GM12878 (cell line): ENCODE results near the gene OR1N1. TPM values are rescaled to one million over a fixed set of nuclear protein-coding genes. Genes with fewer than 3 reads are reported as not detected.
"Not testable (repeated sequence)": the region's sequence is repeated elsewhere in the genome, so short reads cannot be mapped to it uniquely, and the experiment has no call there.

Source experiments
- ATAC-seq: fragments of 200-7000 bp; cut with Tn5 transposase; 3 replicates; pipeline ENCODE4 v1.9.1; 2020; ENCODE audit warnings: mild to moderate bottlenecking, moderate library complexity
- BruUV-seq: library from RNA; stranded (reverse); fragments of 400-500 nt; replicated peaks from 2 replicates; lab custom pipeline; 2021; lab: Mats Ljungman, UMichigan
- CTCF ChIA-PET: fragments of 300-600 bp; sonication (Branson Sonifier 250); formaldehyde crosslinking; extraction: SDS; loops from one replicate; lab custom pipeline; 2021; ENCODE audit warnings: inconsistent platforms; lab: Yijun Ruan, JAX
- POLR2A ChIA-PET: fragments of 350-600 bp; formaldehyde crosslinking; extraction: SDS; loops from one replicate; lab custom pipeline; 2021; ENCODE audit warnings: inconsistent platforms; lab: Charles Lee
- RAD21 ChIA-PET: fragments of 300-600 bp; sonication (Branson Sonifier 250); formaldehyde crosslinking; loops from one replicate; lab custom pipeline; 2023; ENCODE audit warnings: antibody characterized with exemption; ENCODE audit not compliant: unreplicated experiment; lab: Charles Lee
- SMC1A ChIA-PET: fragments of 300-600 bp; sonication (Branson Sonifier 250); formaldehyde crosslinking; loops from one replicate; lab custom pipeline; 2023; ENCODE audit not compliant: unreplicated experiment, uncharacterized antibody; lab: Charles Lee
- DNase-seq: peaks from one replicate; pipeline ENCODE4 v3.0.0-alpha.2; 2011; ENCODE audit warnings: low read depth, low spot score
- FAIRE-seq: peaks from 3 replicates; lab custom pipeline; 2011; peaks lifted over from hg19 to GRCh38; lab: Jason Lieb, UNC
- H2AFZ ChIP-seq: 2 replicates; pipeline ENCODE4 v1.6.0; 2011; ENCODE audit warnings: low read depth, low read length, control low read depth; ENCODE audit not compliant: control insufficient read depth
- H3K27ac ChIP-seq: 2 replicates; pipeline ENCODE4 v1.5.1; 2011; ENCODE audit warnings: control low read depth; ENCODE audit not compliant: control insufficient read depth, insufficient read depth
- H3K27me3 ChIP-seq, 2 experiments: replicated peaks in 1 of 2; 2 replicates each; pipeline versions ENCODE4 v1.6.0 to v1.6.1; 2011; ENCODE audit warnings: low read length in 1 of 2; ENCODE audit not compliant: control insufficient read depth in 2 of 2, insufficient read depth in 2 of 2
- H3K36me3 ChIP-seq, 2 experiments: 2 replicates each; pipeline ENCODE4 v1.5.1; 2011; ENCODE audit warnings: low read length in 1 of 2; ENCODE audit not compliant: control insufficient read depth in 2 of 2, insufficient read depth in 2 of 2
- H3K4me1 ChIP-seq: 2 replicates; pipeline ENCODE4 v1.6.1; 2011; ENCODE audit warnings: mild to moderate bottlenecking, low read length, moderate library complexity, mixed read lengths; ENCODE audit not compliant: control insufficient read depth, insufficient read depth
- H3K4me2 ChIP-seq: 2 replicates; pipeline ENCODE4 v1.6.0; 2011; ENCODE audit warnings: control low read depth; ENCODE audit not compliant: control insufficient read depth, insufficient read depth
- H3K4me3 ChIP-seq: fragments of 200-600 bp; sonication (generic); 2 replicates; pipeline ENCODE4 v1.5.1; 2016
- H3K79me2 ChIP-seq: 2 replicates; pipeline ENCODE4 v1.6.0; 2011; ENCODE audit warnings: low read length; ENCODE audit not compliant: control insufficient read depth, insufficient read depth
- H3K9ac ChIP-seq: 2 replicates; pipeline ENCODE4 v1.8.0; 2011; ENCODE audit warnings: low read length, control low read depth, mixed read lengths; ENCODE audit not compliant: control insufficient read depth, insufficient read depth
- H3K9me3 ChIP-seq: replicated peaks from 3 replicates; pipeline ENCODE4 v1.5.1; 2011; ENCODE audit warnings: mild to moderate bottlenecking, low read length; ENCODE audit not compliant: control insufficient read depth, insufficient read depth
- H4K20me1 ChIP-seq: 2 replicates; pipeline ENCODE4 v1.6.0; 2011; ENCODE audit not compliant: control insufficient read depth, insufficient read depth
- BMI1 ChIP-seq: fragments of 450-650 bp; IDR thresholded peaks from 2 replicates; pipeline ENCODE4 v1.6.1; 2016; ENCODE audit warnings: mild to moderate bottlenecking, moderate library complexity, borderline replicate concordance
- WGBS: methylation state at CpG from one replicate; pipeline ENCODE4 v1.1.6; 2016; ENCODE audit warnings: low lambda C conversion rate; ENCODE audit not compliant: insufficient replicate concordance, insufficient coverage; ENCODE audit errors: missing lambda C conversion rate; 5-methylcytosine and 5-hydroxymethylcytosine counted together
- in situ Hi-C: fragments of 300-500 bp; cut with MboI; formaldehyde crosslinking; loops from 9 replicates; pipeline ENCODE4 v1.14.3; 2018; ENCODE audit warnings: mixed read lengths
- intact Hi-C: fragments of 100-400 bp; cut with micrococcal nuclease; formaldehyde crosslinking; loops from one replicate; pipeline ENCODE4 v1.14.2; 2022; ENCODE audit not compliant: unreplicated experiment
- polyA plus RNA-seq, 11 experiments: library from polyadenylated mRNA; depleted of rRNA in 4 of 11; unstranded in 6 of 11; stranded (reverse) in 5 of 11; fragments of >200 nt; fragmentation: Nextera tagmentation in 4 of 11; fragmentation: Illumina TruSeq in 1 of 11; extraction: Ambion mirVana in 4 of 11; extraction: Trizol in 1 of 11; gene quantifications; 1 replicate in 1 of 11; 2 replicates in 10 of 11; pipeline versions ENCODE4 v1.2.1 to v1.2.3, GENCODE V29; 2011 to 2016; ENCODE audit warnings: inconsistent platforms in 2 of 11, missing spikeins in 2 of 11, low read depth in 1 of 11
- total RNA-seq, 4 experiments: library from RNA; depleted of rRNA in 3 of 4; stranded (reverse); fragments of >200 nt in 3 of 4; fragmentation: Illumina TruSeq in 1 of 4; extraction: Trizol in 1 of 4; gene quantifications; 2 replicates each; pipeline versions ENCODE4 v1.2.1 to v1.2.3, GENCODE V29; 2013 to 2021
- TF ChIP-seq, protein P1 (sequence below): fragments of 450-650 bp; IDR thresholded peaks from 2 replicates; pipeline ENCODE4 v1.6.1; 2018; ENCODE audit warnings: borderline replicate concordance, mild to moderate bottlenecking; ENCODE audit not compliant: partially characterized antibody

The OR1N1 gene
- total and polyA plus RNA-seq, 10 of the 15 experiments (the other 5 are each of a cell fraction or from before 2014, with no cell fraction given), result not detected

- H3K27me3 ChIP-seq, result no peaks in the 10 kb centered on the region
- DNase-seq (no peak), ATAC-seq (no peak), FAIRE-seq (no peak)
- no peak overlapping the region for H2AFZ ChIP-seq
- ChIA-PET CTCF (no interaction called here), POLR2A (no interaction called here), RAD21 (no interaction called here), SMC1A (no interaction called here)
- no peaks in the 10 kb centered on the region for H3K79me2 ChIP-seq
- H4K20me1 ChIP-seq, result no peaks in the 10 kb centered on the region
- H3K9me3 ChIP-seq, result no peaks in the 10 kb centered on the region
- no peaks in the 10 kb centered on the region for H3K4me1 ChIP-seq
- 48% methylated on average over 2 of the region's 2 CpGs for WGBS
- H3K4me3 ChIP-seq, result no peak overlapping the region
- no peak overlapping the region for H3K27ac ChIP-seq
- in situ Hi-C loops, result no loop called here
- intact Hi-C loops, result no loop called here
- BruUV-seq, result no TSS peak
- no peak for TF ChIP-seq BMI1
- TF ChIP-seq, protein P1, sequence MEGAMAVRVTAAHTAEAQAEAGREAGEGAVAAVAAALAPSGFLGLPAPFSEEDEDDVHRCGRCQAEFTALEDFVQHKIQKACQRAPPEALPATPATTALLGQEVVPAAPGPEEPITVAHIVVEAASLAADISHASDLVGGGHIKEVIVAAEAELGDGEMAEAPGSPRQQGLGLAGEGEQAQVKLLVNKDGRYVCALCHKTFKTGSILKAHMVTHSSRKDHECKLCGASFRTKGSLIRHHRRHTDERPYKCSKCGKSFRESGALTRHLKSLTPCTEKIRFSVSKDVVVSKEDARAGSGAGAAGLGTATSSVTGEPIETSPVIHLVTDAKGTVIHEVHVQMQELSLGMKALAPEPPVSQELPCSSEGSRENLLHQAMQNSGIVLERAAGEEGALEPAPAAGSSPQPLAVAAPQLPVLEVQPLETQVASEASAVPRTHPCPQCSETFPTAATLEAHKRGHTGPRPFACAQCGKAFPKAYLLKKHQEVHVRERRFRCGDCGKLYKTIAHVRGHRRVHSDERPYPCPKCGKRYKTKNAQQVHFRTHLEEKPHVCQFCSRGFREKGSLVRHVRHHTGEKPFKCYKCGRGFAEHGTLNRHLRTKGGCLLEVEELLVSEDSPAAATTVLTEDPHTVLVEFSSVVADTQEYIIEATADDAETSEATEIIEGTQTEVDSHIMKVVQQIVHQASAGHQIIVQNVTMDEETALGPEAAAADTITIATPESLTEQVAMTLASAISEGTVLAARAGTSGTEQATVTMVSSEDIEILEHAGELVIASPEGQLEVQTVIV, result no peak
- H3K9ac ChIP-seq, result no peak overlapping the region
- H3K4me2 ChIP-seq, result no peak overlapping the region
- no peaks in the 10 kb centered on the region for H3K36me3 ChIP-seq
These were observed 11.7 kb upstream of the OR1N1 start for GRCh38 chr9:122538757-122539156.

- H3K9ac ChIP-seq, H3K9me3 ChIP-seq, H3K36me3 ChIP-seq, intact Hi-C loops, POLR2A ChIA-PET, H2AFZ ChIP-seq, H4K20me1 ChIP-seq, H3K27ac ChIP-seq, DNase-seq, H3K4me3 ChIP-seq, RAD21 ChIA-PET, H3K4me2 ChIP-seq, BruUV-seq, H3K79me2 ChIP-seq, in situ Hi-C loops, FAIRE-seq, H3K4me1 ChIP-seq, ATAC-seq, CTCF ChIA-PET, SMC1A ChIA-PET, H3K27me3 ChIP-seq: not testable (repeated sequence)
- 18% methylated on average over 7 of the region's 7 CpGs for WGBS
These were observed 10.0 kb upstream of the OR1N1 start for GRCh38 chr9:122537066-122537465.
